IMR-90 (cell line): ENCODE results near the gene KBTBD13. TPM values are rescaled to one million over a fixed set of nuclear protein-coding genes. Genes with fewer than 3 reads are reported as not detected.
"Not testable (repeated sequence)": the region's sequence is repeated elsewhere in the genome, so short reads cannot be mapped to it uniquely, and the experiment has no call there.

Experiments used
- ATAC-seq: fragments of 200-7000 bp; cut with Tn5 transposase; 2 replicates; pipeline ENCODE4 v1.9.1; 2020; ENCODE audit warnings: low read depth, mild to moderate bottlenecking, moderate library complexity
- BruUV-seq: library from RNA; stranded (reverse); fragments of 400-500 nt; replicated peaks from 2 replicates; lab custom pipeline; 2021; lab: Mats Ljungman, UMichigan
- CTCF ChIA-PET: fragments of 300-600 bp; formaldehyde crosslinking; extraction: SDS; loops from one replicate; lab custom pipeline; 2021; ENCODE audit warnings: antibody characterized with exemption; lab: Yijun Ruan, JAX
- POLR2A ChIA-PET: fragments of 300-600 bp; sonication (Branson Sonifier 250); formaldehyde crosslinking; loops from one replicate; lab custom pipeline; 2022; ENCODE audit warnings: antibody characterized with exemption; ENCODE audit not compliant: unreplicated experiment; lab: Charles Lee
- DNase-seq: peaks from one replicate; pipeline ENCODE4 v3.0.0; 2013
- H2AFZ ChIP-seq: replicated peaks from 2 replicates; pipeline ENCODE3; 2013; ENCODE audit warnings: low read length, mild to moderate bottlenecking; ENCODE audit not compliant: poor library complexity
- H2AK5ac ChIP-seq: 2 replicates; pipeline ENCODE4 v1.6.1; 2013; ENCODE audit warnings: low read depth, low read length, inconsistent platforms
- H2AK9ac ChIP-seq: replicated peaks from 2 replicates; pipeline ENCODE3; 2013; ENCODE audit warnings: mild to moderate bottlenecking, low read depth, low read length, moderate library complexity; ENCODE audit not compliant: poor library complexity
- H2BK120ac ChIP-seq: 2 replicates; pipeline ENCODE4 v1.6.1; 2013; ENCODE audit warnings: low read depth, low read length, inconsistent platforms
- H2BK15ac ChIP-seq: 3 replicates; pipeline ENCODE4 v1.6.1; 2013; ENCODE audit warnings: low read depth, low read length, inconsistent platforms
- H2BK20ac ChIP-seq: 2 replicates; pipeline ENCODE4 v1.6.1; 2013; ENCODE audit warnings: low read depth, mild to moderate bottlenecking, inconsistent platforms, low read length, moderate library complexity
- H2BK5ac ChIP-seq: 2 replicates; pipeline ENCODE4 v1.6.1; 2013; ENCODE audit warnings: mild to moderate bottlenecking, low read depth, low read length, inconsistent platforms; ENCODE audit not compliant: poor library complexity, severe bottlenecking
- H3K14ac ChIP-seq: replicated peaks from 2 replicates; pipeline ENCODE4 v1.6.1; 2013; ENCODE audit warnings: low read depth, low read length, inconsistent platforms
- H3K18ac ChIP-seq: 2 replicates; pipeline ENCODE4 v1.6.1; 2013; ENCODE audit warnings: low read depth, low read length, control low read depth
- H3K23ac ChIP-seq: 2 replicates; pipeline ENCODE4 v1.6.1; 2013; ENCODE audit warnings: low read depth, low read length, inconsistent platforms
- H3K27ac ChIP-seq: 2 replicates; pipeline ENCODE4 v1.5.1; 2013; ENCODE audit warnings: mild to moderate bottlenecking, control low read depth, low read length; ENCODE audit not compliant: insufficient read depth
- H3K27me3 ChIP-seq: 2 replicates; pipeline ENCODE4 v1.6.1; 2013; ENCODE audit warnings: low read length; ENCODE audit not compliant: control insufficient read depth, insufficient read depth
- H3K36me3 ChIP-seq: 2 replicates; pipeline ENCODE4 v1.6.1; 2013; ENCODE audit warnings: low read length, mixed read lengths; ENCODE audit not compliant: control insufficient read depth, insufficient read depth
- H3K4ac ChIP-seq: 2 replicates; pipeline ENCODE4 v1.6.1; 2013; ENCODE audit warnings: low read depth, low read length, inconsistent platforms
- H3K4me1 ChIP-seq: 2 replicates; pipeline ENCODE4 v1.6.1; 2013; ENCODE audit warnings: low read length, mixed read lengths; ENCODE audit not compliant: control insufficient read depth, insufficient read depth
- H3K4me2 ChIP-seq: 2 replicates; pipeline ENCODE4 v1.6.1; 2013; ENCODE audit warnings: low read depth, mild to moderate bottlenecking, control low read depth, low read length, moderate library complexity
- H3K4me3 ChIP-seq: 2 replicates; pipeline ENCODE4 v1.5.1; 2013; ENCODE audit warnings: low read depth, mild to moderate bottlenecking, control low read depth, low read length, moderate library complexity; ENCODE audit not compliant: insufficient read depth
- H3K56ac ChIP-seq: 2 replicates; pipeline ENCODE4 v1.6.1; 2013; ENCODE audit warnings: low read length, inconsistent platforms; ENCODE audit not compliant: insufficient read depth; ENCODE audit errors: extremely low read depth
- H3K79me1 ChIP-seq, 2 experiments: 2 replicates each; pipeline ENCODE4 v1.6.1; 2013; ENCODE audit warnings: low read length in 2 of 2, inconsistent platforms in 1 of 2, low read depth in 1 of 2
- H3K9ac ChIP-seq: 2 replicates; pipeline ENCODE4 v1.6.1; 2013; ENCODE audit warnings: low read depth, low read length, control low read depth
- H3K9me1 ChIP-seq: 2 replicates; pipeline ENCODE4 v1.6.1; 2013; ENCODE audit warnings: low read length, inconsistent platforms; ENCODE audit not compliant: insufficient read depth
- H3K9me3 ChIP-seq: 2 replicates; pipeline ENCODE4 v1.6.1; 2013; ENCODE audit warnings: low read length; ENCODE audit not compliant: control insufficient read depth, insufficient read depth
- H4K20me1 ChIP-seq: 2 replicates; pipeline ENCODE4 v1.6.1; 2013; ENCODE audit warnings: low read length, inconsistent platforms; ENCODE audit not compliant: insufficient read depth
- H4K5ac ChIP-seq: 2 replicates; pipeline ENCODE4 v1.6.1; 2013; ENCODE audit warnings: mild to moderate bottlenecking, low read depth, low read length, control low read depth
- H4K8ac ChIP-seq, 2 experiments: 2 replicates each; pipeline ENCODE4 v1.6.1; 2013; ENCODE audit warnings: low read depth in 2 of 2, low read length in 2 of 2, control low read depth in 1 of 2, inconsistent platforms in 1 of 2
- H4K91ac ChIP-seq: 2 replicates; pipeline ENCODE4 v1.6.1; 2013; ENCODE audit warnings: low read depth, low read length, inconsistent platforms; ENCODE audit not compliant: insufficient read depth
- CEBPB ChIP-seq: IDR thresholded peaks from 2 replicates; pipeline ENCODE4 v1.6.1; 2012; ENCODE audit warnings: low read depth, low read length, improper control_type of control experiment
- WGBS, 2 experiments: methylation state at CpG; one replicate each; pipeline versions ENCODE4 v1.1.5 to v1.1.7; 2013; ENCODE audit warnings: missing lambda C conversion rate in 2 of 2; ENCODE audit not compliant: insufficient read length in 1 of 2; ENCODE audit errors: extremely low coverage in 2 of 2; 5-methylcytosine and 5-hydroxymethylcytosine counted together
- dilution Hi-C: fragments of 300-500 bp; cut with HindIII; formaldehyde crosslinking; loops from one replicate; pipeline ENCODE4 v1.14.3; 2018; ENCODE audit warnings: low sequenced_read_pairs; ENCODE audit not compliant: unreplicated experiment
- in situ Hi-C: fragments of 300-500 bp; cut with MboI; formaldehyde crosslinking; loops from 3 replicates; pipeline ENCODE4 v1.14.3; 2019; ENCODE audit warnings: low sequenced_read_pairs, inconsistent platforms, mixed read lengths
- intact Hi-C: fragments of 100-400 bp; cut with micrococcal nuclease; formaldehyde crosslinking; loops from 2 replicates; pipeline ENCODE4 v1.10.0; 2022
- polyA plus RNA-seq, 3 experiments: library from polyadenylated mRNA; depleted of rRNA; stranded (reverse); fragments of >200 nt; gene quantifications; 2 replicates each; pipeline ENCODE4 v1.2.3, GENCODE V29; 2012; ENCODE audit warnings: low replicate concordance in 1 of 3
- total RNA-seq: library from RNA; depleted of rRNA; stranded (reverse); fragments of >200 nt; gene quantifications from 2 replicates; pipeline ENCODE4 v1.2.3, GENCODE V29; 2012

Gene KBTBD13
- total and polyA plus RNA-seq, 2 of the 4 experiments (the other 2 are of a cell fraction), result not detected

DNA sequence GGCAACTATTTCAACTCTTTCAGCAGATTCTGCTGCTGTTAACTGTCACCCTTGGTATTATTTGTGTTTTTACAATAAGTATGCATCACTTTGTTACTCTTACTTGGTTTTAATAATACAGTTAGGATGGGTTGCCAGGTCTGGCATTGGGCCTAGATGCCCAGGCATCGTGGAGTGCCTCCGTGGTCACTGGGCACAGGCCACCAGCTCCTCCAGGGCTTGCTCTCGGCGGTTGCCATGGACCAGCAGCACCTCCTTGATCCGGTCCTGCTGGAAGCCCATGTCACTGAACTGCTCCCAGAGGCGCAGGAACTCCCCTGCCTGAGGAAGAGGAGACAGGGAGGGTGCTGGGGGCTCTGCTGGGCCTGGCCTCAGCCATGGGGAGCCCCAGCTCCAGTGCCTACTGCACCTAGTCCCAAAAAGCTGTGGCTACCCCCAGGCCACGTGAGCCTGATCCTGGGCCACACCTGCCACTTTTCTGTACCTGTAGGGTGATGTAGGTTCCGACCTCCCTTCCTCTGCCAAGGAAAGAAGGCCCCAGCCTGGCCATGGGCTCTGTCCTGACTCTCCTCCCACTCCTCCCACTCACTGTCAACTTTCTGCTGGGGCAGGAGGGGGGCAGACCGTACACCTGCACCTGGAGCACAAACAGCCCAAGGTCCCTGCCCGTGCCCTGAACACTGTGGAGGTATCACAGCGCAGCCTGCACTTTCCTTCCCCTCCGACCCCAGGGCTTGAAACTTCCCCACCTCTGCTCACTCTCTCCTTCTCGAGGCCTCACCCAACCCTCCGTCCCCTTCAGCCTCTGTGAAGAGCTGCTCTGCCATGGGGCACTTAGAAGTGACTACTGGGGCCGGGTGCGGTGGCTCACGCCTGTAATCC lies 16.6 kb downstream of the KBTBD13 start (continued):
- TF ChIP-seq CEBPB, result no peak

DNA sequence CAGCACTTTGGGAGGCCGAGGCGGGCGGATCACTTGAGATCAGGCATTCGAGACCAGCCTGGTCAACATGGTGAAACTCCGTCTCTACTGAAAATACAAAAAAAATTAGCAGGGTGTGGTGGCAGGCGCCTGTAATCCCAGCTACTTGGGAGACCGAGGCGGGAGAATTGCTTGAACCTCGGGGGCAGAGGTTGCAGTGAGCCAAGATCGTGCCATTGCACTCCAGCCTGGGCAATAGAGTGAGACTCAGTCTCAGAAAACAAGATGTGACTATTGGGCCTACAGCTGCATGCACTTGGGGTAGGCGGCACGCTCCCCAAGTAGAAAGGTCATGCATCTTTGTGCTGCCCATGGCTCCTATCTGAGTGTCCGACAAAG lies 17.2 kb downstream of the KBTBD13 start:
- H3K79me1 ChIP-seq, H3K9ac ChIP-seq, H4K91ac ChIP-seq, H3K27me3 ChIP-seq, H2BK15ac ChIP-seq, H3K14ac ChIP-seq, H3K9me1 ChIP-seq, H4K5ac ChIP-seq, intact Hi-C loops, H3K27ac ChIP-seq, H3K9me3 ChIP-seq, H3K4me3 ChIP-seq, H2AK9ac ChIP-seq, H3K4me2 ChIP-seq, H4K20me1 ChIP-seq, DNase-seq, dilution Hi-C loops, POLR2A ChIA-PET, BruUV-seq, in situ Hi-C loops, H4K8ac ChIP-seq, H2BK5ac ChIP-seq, H3K18ac ChIP-seq, H3K23ac ChIP-seq, H2AK5ac ChIP-seq, H2BK20ac ChIP-seq, H2AFZ ChIP-seq, H3K4ac ChIP-seq, H2BK120ac ChIP-seq, H3K56ac ChIP-seq, ATAC-seq: not testable (repeated sequence)
- 97% methylated on average over 8 of the region's 13 CpGs; no CpG with 5 or more reads in 1 of the 2 experiments for WGBS, 2 experiments
- CTCF ChIA-PET, result interaction anchor here (0.7 kb wide), 1 partner anchor 74 kb away, joined by 3 read pairs; no protein-coding TSS in a partner anchor
- Histone ChIP-seq H3K4me1 (peaks cover 18% of the 10 kb centered on the region), H3K36me3 (peaks cover 12% of the 10 kb centered on the region)
